ENCODE measurements around the gene PRKACB. TPM values are rescaled to one million over a fixed set of nuclear protein-coding genes. Genes with fewer than 3 reads are reported as not detected.

PRKACB gene
- total and polyA plus RNA-seq, 10 of the 15 experiments (the other 5 are each of a cell fraction or from before 2014, with no cell fraction given), result 3.1 to 9.0 (median 7.1) TPM; not detected in 1

GRCh38 chr1:84265867-84266266 is 121.8 kb downstream of the PRKACB start:
- BruUV-seq (replicated peaks), result no TSS peak
- H3K79me2 ChIP-seq (ENCODE audit: control insufficient read depth, insufficient read depth, low read length), result no peaks in the 10 kb centered on the region
- CTCF ChIA-PET, result interaction anchor here (0.6 to 0.7 kb wide), 2 partner anchors 309 to 653 kb away, joined by 3 to 4 read pairs; no protein-coding TSS in a partner anchor
- H3K4me2 ChIP-seq (ENCODE audit: control insufficient read depth, insufficient read depth), result no peak overlapping the region
- SMC1A ChIA-PET (ENCODE audit: uncharacterized antibody, unreplicated experiment), result interaction anchor here (0.7 to 1.1 kb wide), 2 partner anchors 40 to 347 kb away, joined by 3 to 4 read pairs; no protein-coding TSS in a partner anchor
- no peaks in the 10 kb centered on the region for H3K9me3 ChIP-seq (replicated peaks; ENCODE audit: control insufficient read depth, insufficient read depth, low read length)
- no peak overlapping the region for H3K4me3 ChIP-seq
- intact Hi-C loops (cut with micrococcal nuclease; ENCODE audit: unreplicated experiment) (no loop called here), in situ Hi-C loops (cut with MboI) (no loop called here)
- no peak for DNase-seq (ENCODE audit: low read depth, low spot score)
- no peaks in the 10 kb centered on the region for H3K4me1 ChIP-seq (ENCODE audit: control insufficient read depth, insufficient read depth, low read length)
- RAD21 ChIA-PET (ENCODE audit: unreplicated experiment), result no interaction called here
- H3K36me3 ChIP-seq (ENCODE audit: control insufficient read depth in 2 of 2, insufficient read depth in 2 of 2, low read length in 1 of 2), result no peaks in the 10 kb centered on the region
- H4K20me1 ChIP-seq (ENCODE audit: control insufficient read depth, insufficient read depth), result no peaks in the 10 kb centered on the region; the same call in 1 of the 2 replicates
- ATAC-seq, result no peak
- H3K27me3 ChIP-seq (replicated peaks in 1 of 2; ENCODE audit: control insufficient read depth in 2 of 2, insufficient read depth in 2 of 2, low read length in 1 of 2), result no peaks in the 10 kb centered on the region; a peak in 1 of 4 replicates
- no peak overlapping the region for H2AFZ ChIP-seq (ENCODE audit: control insufficient read depth, low read depth, low read length)
- FAIRE-seq, result no peak
- POLR2A ChIA-PET, result interaction anchor here (0.6 kb wide), 1 partner anchor 759 kb away, joined by 4 read pairs; no protein-coding TSS in a partner anchor
- no peak for TF ChIP-seq KDM1A (IDR thresholded peaks at IDR 0.05; ENCODE audit: borderline replicate concordance)
- TF ChIP-seq ELK1 (IDR thresholded peaks at IDR 0.05; ENCODE audit: low read depth, low read length), result no peak
- no peak for TF ChIP-seq HSF1 (IDR thresholded peaks at IDR 0.05; ENCODE audit: low read depth, low read length)
- TF ChIP-seq MTA3 (IDR thresholded peaks at IDR 0.05; ENCODE audit: borderline replicate concordance, low read length), result no peak
- H3K27ac ChIP-seq (ENCODE audit: control insufficient read depth, insufficient read depth), result no peak overlapping the region
- no peak overlapping the region for H3K9ac ChIP-seq (ENCODE audit: control insufficient read depth, insufficient read depth, low read length)
- 70% methylated on average over 3 of the region's 3 CpGs for WGBS (ENCODE audit: insufficient coverage, insufficient replicate concordance, low lambda C conversion rate, missing lambda C conversion rate)

- Histone ChIP-seq H2AFZ (ENCODE audit: control insufficient read depth, low read depth, low read length) (no peak overlapping the region), H3K36me3 (ENCODE audit: control insufficient read depth in 2 of 2, insufficient read depth in 2 of 2, low read length in 1 of 2) (no peaks in the 10 kb centered on the region), H3K4me2 (ENCODE audit: control insufficient read depth, insufficient read depth) (no peak overlapping the region), H3K9me3 (replicated peaks; ENCODE audit: control insufficient read depth, insufficient read depth, low read length) (peaks cover 1% of the 10 kb centered on the region; the same call in 1 of the 3 replicates), H3K27me3 (replicated peaks in 1 of 2; ENCODE audit: control insufficient read depth in 2 of 2, insufficient read depth in 2 of 2, low read length in 1 of 2) (no peaks in the 10 kb centered on the region; a peak in 1 of 4 replicates), H3K9ac (ENCODE audit: control insufficient read depth, insufficient read depth, low read length) (no peak overlapping the region), H3K4me3 (no peak overlapping the region), H3K4me1 (ENCODE audit: control insufficient read depth, insufficient read depth, low read length) (peaks cover 7% of the 10 kb centered on the region), H4K20me1 (ENCODE audit: control insufficient read depth, insufficient read depth) (no peaks in the 10 kb centered on the region), H3K79me2 (ENCODE audit: control insufficient read depth, insufficient read depth, low read length) (no peaks in the 10 kb centered on the region), H3K27ac (ENCODE audit: control insufficient read depth, insufficient read depth) (no peak overlapping the region)
- ChIA-PET RAD21 (ENCODE audit: unreplicated experiment) (no interaction called here), CTCF (no interaction called here), POLR2A (no interaction called here), SMC1A (ENCODE audit: uncharacterized antibody, unreplicated experiment) (no interaction called here)
- intact Hi-C loops (cut with micrococcal nuclease; ENCODE audit: unreplicated experiment), result no loop called here
- WGBS (ENCODE audit: insufficient coverage, insufficient replicate concordance, low lambda C conversion rate, missing lambda C conversion rate), result 10% methylated on average over 1 of the region's 1 CpG
- ATAC-seq, result no peak
- TF ChIP-seq POLR2A (IDR thresholded peaks at IDR 0.05; ENCODE audit: low read depth, low read length) (no peak), ETV6 (conservative IDR thresholded peaks at IDR 0.05 in 1 of 2, IDR thresholded peaks at IDR 0.05 in 1 of 2; ENCODE audit: borderline replicate concordance in 1 of 2, low read depth in 1 of 2) (no peak)
- BruUV-seq (replicated peaks), result no TSS peak
- in situ Hi-C loops (cut with MboI), result no loop called here
- no peak for DNase-seq (ENCODE audit: low read depth, low spot score)
- no peak for FAIRE-seq
Measured at GRCh38 chr1:84266748-84267147, 122.7 kb downstream of the PRKACB start.
